RWPE1 (cell line): Measurements from ENCODE around the gene TRAF3.

Source experiments
- CTCF ChIA-PET: fragments of 350-600 bp; sonication (Branson Sonifier 250); formaldehyde crosslinking; extraction: SDS; loops from one replicate; lab custom pipeline; 2021; lab: Yijun Ruan, JAX
- POLR2A ChIA-PET: fragments of 400-600 bp; formaldehyde crosslinking; extraction: SDS; loops from one replicate; lab custom pipeline; 2020; ENCODE audit warnings: antibody characterized with exemption; ENCODE audit not compliant: low non-redundant PET; lab: Yijun Ruan, JAX
- DNase-seq: peaks from one replicate; pipeline ENCODE4 v3.0.0; 2012; ENCODE audit warnings: low spot score
- H3K27ac ChIP-seq: fragments of 450-650 bp; 2 replicates; pipeline ENCODE4 v1.5.1; 2017
- CTCF ChIP-seq: fragments of 450-650 bp; conservative IDR thresholded peaks from 2 replicates; pipeline ENCODE4 v1.5.1; 2017; ENCODE audit warnings: low read depth, mild to moderate bottlenecking

Gene TRAF3

GRCh38 chr14:102935756-102936155 lies 158.5 kb downstream of the TRAF3 start:
- POLR2A ChIA-PET, result interaction anchor here (0.6 kb wide), 1 partner anchor 9 kb away, joined by 7 read pairs; no protein-coding TSS in a partner anchor
- CTCF ChIA-PET, result no interaction called here
- no peak for DNase-seq
- no peak overlapping the region for H3K27ac ChIP-seq
- TF ChIP-seq CTCF, result no peak

- no peak for DNase-seq
- ChIA-PET POLR2A (no interaction called here), CTCF (no interaction called here)
- no peak overlapping the region for H3K27ac ChIP-seq
- no peak for TF ChIP-seq CTCF
These were observed 160.3 kb downstream of the TRAF3 start for GRCh38 chr14:102937331-102938175.

- ChIA-PET POLR2A (no interaction called here), CTCF (no interaction called here)
- DNase-seq, result no peak
- no peak for TF ChIP-seq CTCF
- H3K27ac ChIP-seq, result 0 out of 2 replicates have a peak overlapping the region, but pooled peaks have one; percentile 3
These were observed 160.9 kb downstream of the TRAF3 start for GRCh38 chr14:102938191-102938590.

- ChIA-PET CTCF (no interaction called here), POLR2A (no interaction called here)
- H3K27ac ChIP-seq, result peak overlapping the region; percentile 3; the same call in 1 of the 2 replicates
- TF ChIP-seq CTCF, result no peak
- DNase-seq, result no peak
These were observed 162.1 kb downstream of the TRAF3 start for GRCh38 chr14:102939329-102939728.

- POLR2A ChIA-PET, result no interaction called here
- TF ChIP-seq CTCF, result no peak
- CTCF ChIA-PET, result interaction anchor here (1.2 kb wide), 1 partner anchor 14 kb away, joined by 3 read pairs; no protein-coding TSS in a partner anchor
- peak overlapping the region; percentile 3; the same call in 1 of the 2 replicates for H3K27ac ChIP-seq
- DNase-seq, result peak; percentile 46
These were observed 162.7 kb downstream of the TRAF3 start for GRCh38 chr14:102939820-102940561.

GRCh38 chr14:102940729-102941362 lies 163.6 kb downstream of the TRAF3 start:
- H3K27ac ChIP-seq, result no peak overlapping the region
- TF ChIP-seq CTCF, result no peak
- ChIA-PET POLR2A (no interaction called here), CTCF (interaction anchor here (0.6 to 1.2 kb wide), 3 partner anchors 15 to 32 kb away, joined by 3 to 6 read pairs (median 3); no protein-coding TSS in a partner anchor)
- no peak for DNase-seq
